ENCODE measurements around the gene HAP1. TPM values are rescaled to one million over a fixed set of nuclear protein-coding genes. Genes with fewer than 3 reads are reported as not detected.

The HAP1 gene
- total and polyA plus RNA-seq, 4 donors, result under 0.01 to 0.05 (median 0.03) TPM

DNA sequence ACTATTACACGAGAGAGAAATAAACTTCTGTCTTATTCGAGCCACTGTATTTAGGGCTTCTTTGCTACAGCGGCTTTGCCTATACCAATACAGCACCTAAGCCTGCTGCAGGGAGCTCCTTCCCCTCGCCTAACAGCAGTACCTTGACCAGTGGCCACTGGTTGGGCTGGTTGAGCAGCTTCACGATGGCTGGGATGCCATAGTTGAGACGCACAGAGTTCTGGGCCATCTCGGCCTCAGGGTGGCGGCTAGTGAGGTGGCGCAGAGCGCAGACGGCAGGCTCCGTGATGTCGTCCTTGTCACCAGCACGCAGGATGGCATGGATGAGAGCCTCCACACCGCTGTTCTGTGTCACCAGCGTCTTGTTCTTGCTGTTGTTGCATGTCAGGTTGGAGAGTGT lies 28.4 kb upstream of the HAP1 start:
- TF ChIP-seq RAD21 (IDR thresholded peaks at IDR 0.05) (no peak), FOXA2 (IDR thresholded peaks at IDR 0.05) (no peak), SP1 (IDR thresholded peaks at IDR 0.05) (no peak), HNF4A (conservative IDR thresholded peaks at IDR 0.05) (no peak), JUND (IDR thresholded peaks at IDR 0.05) (no peak), RXRA (IDR thresholded peaks at IDR 0.05) (no peak), HNF4G (IDR thresholded peaks at IDR 0.05) (no peak), GABPA (IDR thresholded peaks at IDR 0.05 in 1 of 2, conservative IDR thresholded peaks at IDR 0.05 in 1 of 2) (no peak), NR2F2 (IDR thresholded peaks at IDR 0.05) (no peak)
- TF ChIP-seq, protein P1, sequence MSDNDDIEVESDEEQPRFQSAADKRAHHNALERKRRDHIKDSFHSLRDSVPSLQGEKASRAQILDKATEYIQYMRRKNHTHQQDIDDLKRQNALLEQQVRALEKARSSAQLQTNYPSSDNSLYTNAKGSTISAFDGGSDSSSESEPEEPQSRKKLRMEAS (IDR thresholded peaks at IDR 0.05), result no peak
- TF ChIP-seq, protein P2, sequence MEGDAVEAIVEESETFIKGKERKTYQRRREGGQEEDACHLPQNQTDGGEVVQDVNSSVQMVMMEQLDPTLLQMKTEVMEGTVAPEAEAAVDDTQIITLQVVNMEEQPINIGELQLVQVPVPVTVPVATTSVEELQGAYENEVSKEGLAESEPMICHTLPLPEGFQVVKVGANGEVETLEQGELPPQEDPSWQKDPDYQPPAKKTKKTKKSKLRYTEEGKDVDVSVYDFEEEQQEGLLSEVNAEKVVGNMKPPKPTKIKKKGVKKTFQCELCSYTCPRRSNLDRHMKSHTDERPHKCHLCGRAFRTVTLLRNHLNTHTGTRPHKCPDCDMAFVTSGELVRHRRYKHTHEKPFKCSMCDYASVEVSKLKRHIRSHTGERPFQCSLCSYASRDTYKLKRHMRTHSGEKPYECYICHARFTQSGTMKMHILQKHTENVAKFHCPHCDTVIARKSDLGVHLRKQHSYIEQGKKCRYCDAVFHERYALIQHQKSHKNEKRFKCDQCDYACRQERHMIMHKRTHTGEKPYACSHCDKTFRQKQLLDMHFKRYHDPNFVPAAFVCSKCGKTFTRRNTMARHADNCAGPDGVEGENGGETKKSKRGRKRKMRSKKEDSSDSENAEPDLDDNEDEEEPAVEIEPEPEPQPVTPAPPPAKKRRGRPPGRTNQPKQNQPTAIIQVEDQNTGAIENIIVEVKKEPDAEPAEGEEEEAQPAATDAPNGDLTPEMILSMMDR (IDR thresholded peaks at IDR 0.05; ENCODE audit: low read depth, low read length, missing input control), result no peak
- TF ChIP-seq, protein P3, sequence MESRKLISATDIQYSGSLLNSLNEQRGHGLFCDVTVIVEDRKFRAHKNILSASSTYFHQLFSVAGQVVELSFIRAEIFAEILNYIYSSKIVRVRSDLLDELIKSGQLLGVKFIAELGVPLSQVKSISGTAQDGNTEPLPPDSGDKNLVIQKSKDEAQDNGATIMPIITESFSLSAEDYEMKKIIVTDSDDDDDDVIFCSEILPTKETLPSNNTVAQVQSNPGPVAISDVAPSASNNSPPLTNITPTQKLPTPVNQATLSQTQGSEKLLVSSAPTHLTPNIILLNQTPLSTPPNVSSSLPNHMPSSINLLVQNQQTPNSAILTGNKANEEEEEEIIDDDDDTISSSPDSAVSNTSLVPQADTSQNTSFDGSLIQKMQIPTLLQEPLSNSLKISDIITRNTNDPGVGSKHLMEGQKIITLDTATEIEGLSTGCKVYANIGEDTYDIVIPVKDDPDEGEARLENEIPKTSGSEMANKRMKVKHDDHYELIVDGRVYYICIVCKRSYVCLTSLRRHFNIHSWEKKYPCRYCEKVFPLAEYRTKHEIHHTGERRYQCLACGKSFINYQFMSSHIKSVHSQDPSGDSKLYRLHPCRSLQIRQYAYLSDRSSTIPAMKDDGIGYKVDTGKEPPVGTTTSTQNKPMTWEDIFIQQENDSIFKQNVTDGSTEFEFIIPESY (IDR thresholded peaks at IDR 0.05), result no peak
- TF ChIP-seq, protein P4, sequence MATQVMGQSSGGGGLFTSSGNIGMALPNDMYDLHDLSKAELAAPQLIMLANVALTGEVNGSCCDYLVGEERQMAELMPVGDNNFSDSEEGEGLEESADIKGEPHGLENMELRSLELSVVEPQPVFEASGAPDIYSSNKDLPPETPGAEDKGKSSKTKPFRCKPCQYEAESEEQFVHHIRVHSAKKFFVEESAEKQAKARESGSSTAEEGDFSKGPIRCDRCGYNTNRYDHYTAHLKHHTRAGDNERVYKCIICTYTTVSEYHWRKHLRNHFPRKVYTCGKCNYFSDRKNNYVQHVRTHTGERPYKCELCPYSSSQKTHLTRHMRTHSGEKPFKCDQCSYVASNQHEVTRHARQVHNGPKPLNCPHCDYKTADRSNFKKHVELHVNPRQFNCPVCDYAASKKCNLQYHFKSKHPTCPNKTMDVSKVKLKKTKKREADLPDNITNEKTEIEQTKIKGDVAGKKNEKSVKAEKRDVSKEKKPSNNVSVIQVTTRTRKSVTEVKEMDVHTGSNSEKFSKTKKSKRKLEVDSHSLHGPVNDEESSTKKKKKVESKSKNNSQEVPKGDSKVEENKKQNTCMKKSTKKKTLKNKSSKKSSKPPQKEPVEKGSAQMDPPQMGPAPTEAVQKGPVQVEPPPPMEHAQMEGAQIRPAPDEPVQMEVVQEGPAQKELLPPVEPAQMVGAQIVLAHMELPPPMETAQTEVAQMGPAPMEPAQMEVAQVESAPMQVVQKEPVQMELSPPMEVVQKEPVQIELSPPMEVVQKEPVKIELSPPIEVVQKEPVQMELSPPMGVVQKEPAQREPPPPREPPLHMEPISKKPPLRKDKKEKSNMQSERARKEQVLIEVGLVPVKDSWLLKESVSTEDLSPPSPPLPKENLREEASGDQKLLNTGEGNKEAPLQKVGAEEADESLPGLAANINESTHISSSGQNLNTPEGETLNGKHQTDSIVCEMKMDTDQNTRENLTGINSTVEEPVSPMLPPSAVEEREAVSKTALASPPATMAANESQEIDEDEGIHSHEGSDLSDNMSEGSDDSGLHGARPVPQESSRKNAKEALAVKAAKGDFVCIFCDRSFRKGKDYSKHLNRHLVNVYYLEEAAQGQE (IDR thresholded peaks at IDR 0.05), result no peak
- 96% methylated on average over 16 of the region's 16 CpGs for WGBS
- Histone ChIP-seq H3K4me1 (ENCODE audit: control insufficient read depth in 4 of 4, insufficient read depth in 4 of 4, low read length in 3 of 4) (no peaks in the 10 kb centered on the region), H3K27ac (ENCODE audit: low read depth in 1 of 2, low read length in 2 of 2) (no peak overlapping the region), H3K9me3 (ENCODE audit: control insufficient read depth in 4 of 4, low read length in 3 of 4) (no peaks in the 10 kb centered on the region), H3K36me3 (ENCODE audit: control insufficient read depth in 4 of 4, insufficient read depth in 3 of 4, low read depth in 1 of 4, low read length in 3 of 4) (peaks cover 23 to 77% (median 53%) of the 10 kb centered on the region in 4 donors), H3K4me3 (ENCODE audit: low read depth in 1 of 3, low read length in 3 of 3) (no peak overlapping the region), H3K27me3 (ENCODE audit: control insufficient read depth in 4 of 4, insufficient read depth in 4 of 4, low read length in 3 of 4) (no peaks in the 10 kb centered on the region), H3K9ac (ENCODE audit: low read depth in 1 of 2, low read length in 2 of 2) (no peak overlapping the region)
- no peak for DNase-seq (ENCODE audit: low spot score)

DNA sequence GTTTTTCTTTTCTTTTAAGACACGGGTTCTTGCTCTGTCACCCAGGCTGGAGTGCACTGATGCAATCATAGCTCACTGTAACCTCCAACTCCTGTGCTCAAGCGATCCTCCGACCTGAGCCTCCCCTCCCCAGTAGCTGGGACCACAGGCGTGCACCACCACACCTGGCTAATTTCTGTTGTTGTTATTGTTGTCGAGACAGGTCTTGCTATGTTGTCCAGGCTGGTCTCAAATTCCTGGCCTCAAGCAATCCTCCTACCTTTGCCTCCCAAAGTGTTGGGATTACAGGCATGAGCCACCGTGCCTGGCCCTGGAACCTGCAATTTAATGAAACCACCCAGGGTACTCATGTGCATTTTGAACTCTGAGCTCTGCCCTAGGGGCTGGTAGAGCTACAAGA lies 27.9 kb upstream of the HAP1 start:
- no peak for DNase-seq (ENCODE audit: low spot score)
- Histone ChIP-seq H3K27ac (ENCODE audit: low read depth in 1 of 2, low read length in 2 of 2) (no peak overlapping the region), H3K4me3 (ENCODE audit: low read depth in 1 of 3, low read length in 3 of 3) (no peak overlapping the region), H3K4me1 (ENCODE audit: control insufficient read depth in 4 of 4, insufficient read depth in 4 of 4, low read length in 3 of 4) (no peaks in the 10 kb centered on the region), H3K9me3 (ENCODE audit: control insufficient read depth in 4 of 4, low read length in 3 of 4) (no peaks in the 10 kb centered on the region), H3K36me3 (ENCODE audit: control insufficient read depth in 4 of 4, insufficient read depth in 3 of 4, low read depth in 1 of 4, low read length in 3 of 4) (peaks cover 23 to 77% (median 51%) of the 10 kb centered on the region in 4 donors), H3K9ac (ENCODE audit: low read depth in 1 of 2, low read length in 2 of 2) (no peak overlapping the region), H3K27me3 (ENCODE audit: control insufficient read depth in 4 of 4, insufficient read depth in 4 of 4, low read length in 3 of 4) (no peaks in the 10 kb centered on the region)
- WGBS, result 95% methylated on average over 6 of the region's 6 CpGs
- TF ChIP-seq NR2F2 (IDR thresholded peaks at IDR 0.05) (no peak), SP1 (IDR thresholded peaks at IDR 0.05) (no peak), GABPA (IDR thresholded peaks at IDR 0.05 in 1 of 2, conservative IDR thresholded peaks at IDR 0.05 in 1 of 2) (no peak), JUND (IDR thresholded peaks at IDR 0.05) (no peak), RXRA (IDR thresholded peaks at IDR 0.05) (no peak), YY1 (IDR thresholded peaks at IDR 0.05) (no peak), HNF4G (IDR thresholded peaks at IDR 0.05) (no peak), FOXA1 (IDR thresholded peaks at IDR 0.05) (no peak), RAD21 (IDR thresholded peaks at IDR 0.05) (no peak), FOXA2 (IDR thresholded peaks at IDR 0.05) (no peak)
- TF ChIP-seq, protein P4 (IDR thresholded peaks at IDR 0.05), result no peak
- TF ChIP-seq, protein P5, sequence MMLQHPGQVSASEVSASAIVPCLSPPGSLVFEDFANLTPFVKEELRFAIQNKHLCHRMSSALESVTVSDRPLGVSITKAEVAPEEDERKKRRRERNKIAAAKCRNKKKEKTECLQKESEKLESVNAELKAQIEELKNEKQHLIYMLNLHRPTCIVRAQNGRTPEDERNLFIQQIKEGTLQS (IDR thresholded peaks at IDR 0.05), result no peak
- TF ChIP-seq, protein P3 (IDR thresholded peaks at IDR 0.05), result no peak

Measured in liver (tissue), 9 donors.